Sigmoid colon (tissue), 7 donors: ENCODE measurements around the gene HDAC4. TPM values are rescaled to one million over a fixed set of nuclear protein-coding genes. Genes with fewer than 3 reads are reported as not detected.

Experiments
- DNase-seq: peaks from one replicate; pipeline ENCODE4 v3.0.0-alpha.2; 2019
- H3K27ac ChIP-seq, 4 donors: fragments of 200-600 bp; sonication (generic); one replicate each; pipeline ENCODE4 v1.5.1; 2016 to 2019; ENCODE audit warnings: mild to moderate bottlenecking in 1 of 4
- H3K27me3 ChIP-seq, 3 donors: fragments of 200-600 bp; sonication (generic); one replicate each; pipeline ENCODE4 v1.5.1; 2019; ENCODE audit warnings: mild to moderate bottlenecking in 1 of 3
- H3K36me3 ChIP-seq, 4 donors: fragments of 200-600 bp; sonication (generic); one replicate each; pipeline ENCODE4 v1.5.1; 2016 to 2019
- H3K4me1 ChIP-seq, 4 donors: fragments of 200-600 bp; sonication (generic); one replicate each; pipeline ENCODE4 v1.5.1; 2017 to 2019
- H3K4me3 ChIP-seq, 4 donors: fragments of 200-600 bp; sonication (generic); one replicate each; pipeline ENCODE4 v1.5.1; 2017 to 2019; ENCODE audit warnings: mild to moderate bottlenecking in 2 of 4, moderate library complexity in 1 of 4
- H3K9me3 ChIP-seq, 4 donors: fragments of 200-600 bp in 3 of 4; sonication (generic) in 3 of 4; one replicate each; pipeline versions ENCODE4 v1.5.1 to v1.6.1; 2013 to 2019
- CTCF ChIP-seq, 4 experiments: fragments of 450-650 bp in 3 of 4; fragments of 200-600 bp in 1 of 4; IDR thresholded peaks; one replicate each; pipeline ENCODE4 v1.5.1; 2016 to 2019; ENCODE audit warnings: antibody characterized with exemption in 4 of 4, mild to moderate bottlenecking in 3 of 4, moderate library complexity in 2 of 4
- EP300 ChIP-seq, 4 donors: sonication (generic); formaldehyde crosslinking; IDR thresholded peaks; one replicate each; pipeline ENCODE4 v1.6.1; 2017; ENCODE audit warnings: antibody characterized with exemption in 4 of 4
- POLR2A ChIP-seq, 2 donors: fragments of 450-650 bp; IDR thresholded peaks; one replicate each; pipeline ENCODE4 v1.6.1; 2016; ENCODE audit warnings: antibody characterized with exemption in 2 of 2, mild to moderate bottlenecking in 2 of 2, moderate library complexity in 2 of 2
- POLR2AphosphoS5 ChIP-seq, 4 donors: sonication (generic); formaldehyde crosslinking; IDR thresholded peaks; one replicate each; pipeline ENCODE4 v1.6.1; 2017; ENCODE audit warnings: antibody characterized with exemption in 4 of 4
- WGBS, 2 donors: extraction: QIAGEN DNeasy Blood & Tissue Kit; methylation state at CpG; one replicate each; pipeline ENCODE4 v1.1.7; 2013; 5-methylcytosine and 5-hydroxymethylcytosine counted together
- intact Hi-C: fragments of 100-400 bp; cut with DNase I; formaldehyde crosslinking; loops from one replicate; pipeline ENCODE4 v1.15.1; 2023
- polyA plus RNA-seq, 3 donors: library from polyadenylated mRNA; stranded (reverse); fragments of 200-250 nt; gene quantifications; one replicate each; pipeline ENCODE4 v1.2.3, GENCODE V29; 2013
- total RNA-seq, 4 donors: library from RNA; depleted of rRNA; stranded (reverse); fragments of >200 nt; gene quantifications; one replicate each; pipeline ENCODE4 v1.1.0, GENCODE V29; 2016
- donor health status: healthy with polysubstance abuse.
- donor health status: Bipolar disorder and iron deficiency.
- donor health status: healthy.

The HDAC4 gene
- total and polyA plus RNA-seq, 7 donors, result 1.8 to 196 (median 77.0) TPM

DNA sequence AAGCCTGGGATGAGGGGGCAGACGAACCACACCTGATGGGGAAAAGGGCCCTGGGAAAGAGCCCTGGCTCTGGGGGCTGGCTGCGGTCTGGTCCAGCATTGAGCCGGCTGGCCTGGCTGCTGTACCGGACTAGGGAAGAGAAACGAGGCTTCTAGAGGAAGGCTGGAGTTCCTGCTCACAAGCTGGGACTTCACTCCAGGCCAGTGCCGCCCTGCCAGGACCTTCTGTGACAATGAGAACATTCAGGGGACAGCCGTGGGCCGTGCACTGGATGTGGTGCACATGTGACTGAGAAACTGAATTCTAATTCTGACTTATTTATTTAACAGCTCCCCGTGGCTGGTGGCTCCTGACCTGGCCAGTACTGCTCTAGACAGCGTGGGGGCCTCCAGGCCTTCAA, 269.3 kb downstream of the HDAC4 start:
- 93 to 94% methylated on average over 10 of the region's 10 CpGs for WGBS, 2 donors
- Histone ChIP-seq H3K36me3 (peaks cover 24 to 99% (median 74%) of the 10 kb centered on the region in 4 donors), H3K27me3 (no peaks in the 10 kb centered on the region), H3K27ac (no peak overlapping the region), H3K9me3 (no peaks in the 10 kb centered on the region), H3K4me3 (no peak overlapping the region), H3K4me1 (no peaks in the 10 kb centered on the region)
- intact Hi-C loops, result no loop called here
- TF ChIP-seq POLR2A (IDR thresholded peaks at IDR 0.05), result no peak
- no peak for TF ChIP-seq EP300 (IDR thresholded peaks at IDR 0.05)
- TF ChIP-seq CTCF (IDR thresholded peaks at IDR 0.05), result no peak
- TF ChIP-seq POLR2AphosphoS5 (IDR thresholded peaks at IDR 0.05), result no peak
- no peak for DNase-seq

DNA sequence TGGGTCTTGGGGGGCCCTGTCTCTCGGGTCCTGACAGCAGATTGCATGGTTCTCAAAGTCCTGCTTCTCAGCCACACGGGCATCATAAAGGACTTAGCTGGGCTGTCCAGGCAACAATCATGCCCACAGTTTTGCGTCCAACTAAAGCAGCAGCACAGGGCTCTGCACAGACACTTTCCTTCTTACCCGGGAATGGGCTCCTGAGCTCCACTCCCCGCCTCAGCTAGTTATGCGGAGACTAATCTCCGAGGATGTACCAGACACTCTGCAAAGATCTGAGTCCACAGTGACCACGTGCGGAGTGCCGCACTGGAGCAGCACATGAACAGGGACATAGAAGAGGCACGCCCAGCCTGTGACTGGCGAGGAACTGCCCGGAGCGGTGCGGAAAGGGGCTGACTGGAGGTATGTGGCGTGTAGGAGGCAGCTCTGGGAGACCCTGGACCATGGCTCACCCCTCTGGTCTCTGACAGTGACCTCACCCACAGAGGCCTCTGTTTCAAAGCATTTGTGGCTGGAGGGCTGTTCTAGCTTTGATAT, 270.0 kb downstream of the HDAC4 start:
- TF ChIP-seq POLR2A (IDR thresholded peaks at IDR 0.05) (no peak), EP300 (IDR thresholded peaks at IDR 0.05) (no peak), CTCF (IDR thresholded peaks at IDR 0.05) (no peak), POLR2AphosphoS5 (IDR thresholded peaks at IDR 0.05) (no peak)
- no peaks in the 10 kb centered on the region for H3K9me3 ChIP-seq
- no peak for DNase-seq
- peaks cover 30 to 99% (median 74%) of the 10 kb centered on the region in 4 donors for H3K36me3 ChIP-seq
- H3K27me3 ChIP-seq, result no peaks in the 10 kb centered on the region
- H3K27ac ChIP-seq, result no peak overlapping the region
- WGBS, 2 donors, result 96 to 97% methylated on average over 16 of the region's 16 CpGs
- no peak overlapping the region for H3K4me3 ChIP-seq
- intact Hi-C loops, result no loop called here
- H3K4me1 ChIP-seq, result no peaks in the 10 kb centered on the region

DNA sequence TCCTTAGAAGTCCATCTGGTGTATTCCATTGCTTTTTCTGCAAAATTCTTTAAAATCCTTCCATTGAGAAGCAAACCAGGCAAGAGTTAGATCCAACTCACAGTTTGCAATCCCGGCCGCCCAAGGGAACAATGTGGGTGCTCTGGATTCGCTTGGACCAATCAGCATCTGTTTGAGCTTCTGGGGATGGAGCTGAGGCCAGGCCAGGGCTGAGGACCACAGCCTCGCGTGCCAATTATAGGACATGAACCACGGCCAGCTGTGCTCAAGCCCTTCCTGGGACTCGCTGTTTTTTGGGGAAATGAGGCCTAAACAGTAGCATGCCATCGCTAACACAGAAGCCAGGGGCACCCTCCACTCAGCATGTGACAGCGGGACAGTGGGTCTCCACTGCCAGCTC, 270.8 kb downstream of the HDAC4 start:
- no peak for TF ChIP-seq POLR2A (IDR thresholded peaks at IDR 0.05)
- no peak for TF ChIP-seq CTCF (IDR thresholded peaks at IDR 0.05)
- TF ChIP-seq POLR2AphosphoS5 (IDR thresholded peaks at IDR 0.05), result no peak
- no peak for TF ChIP-seq EP300 (IDR thresholded peaks at IDR 0.05)
- H3K4me3 ChIP-seq, result no peak overlapping the region
- intact Hi-C loops, result no loop called here
- no peaks in the 10 kb centered on the region for H3K27me3 ChIP-seq
- H3K36me3 ChIP-seq, result peaks cover 37 to 99% (median 78%) of the 10 kb centered on the region in 4 donors
- H3K4me1 ChIP-seq, result no peaks in the 10 kb centered on the region
- H3K27ac ChIP-seq, result no peak overlapping the region
- H3K9me3 ChIP-seq, result no peaks in the 10 kb centered on the region
- no peak for DNase-seq
- WGBS, 2 donors, result 95 to 96% methylated on average over 9 of the region's 9 CpGs

- Histone ChIP-seq H3K4me3 (no peak overlapping the region), H3K4me1 (no peaks in the 10 kb centered on the region), H3K9me3 (no peaks in the 10 kb centered on the region), H3K27ac (peak overlapping the region in 1 of 4 donors; percentile 10), H3K36me3 (peaks cover 39 to 99% (median 78%) of the 10 kb centered on the region in 4 donors), H3K27me3 (no peaks in the 10 kb centered on the region)
- intact Hi-C loops, result no loop called here
- 93 to 95% methylated on average over 8 of the region's 8 CpGs for WGBS, 2 donors
- TF ChIP-seq POLR2A (IDR thresholded peaks at IDR 0.05) (no peak), POLR2AphosphoS5 (IDR thresholded peaks at IDR 0.05) (no peak), CTCF (IDR thresholded peaks at IDR 0.05) (no peak), EP300 (IDR thresholded peaks at IDR 0.05) (no peak)
- no peak for DNase-seq
Measured at GRCh38 chr2:239129147-239129920, 271.5 kb downstream of the HDAC4 start.
